Activated T-cell treated with anti-CD3 and anti-CD28 coated beads for 1 hour (primary cell): Measurements from ENCODE around the gene ADRA2A.

Source experiments
- DNase-seq: peaks from one replicate; pipeline ENCODE4 v3.0.0-alpha.2; 2020; ENCODE audit warnings: low read depth

Gene ADRA2A

GRCh38 chr10:111083222-111084095 lies 6.6 kb downstream of the ADRA2A start:
- no peak for DNase-seq

DNA sequence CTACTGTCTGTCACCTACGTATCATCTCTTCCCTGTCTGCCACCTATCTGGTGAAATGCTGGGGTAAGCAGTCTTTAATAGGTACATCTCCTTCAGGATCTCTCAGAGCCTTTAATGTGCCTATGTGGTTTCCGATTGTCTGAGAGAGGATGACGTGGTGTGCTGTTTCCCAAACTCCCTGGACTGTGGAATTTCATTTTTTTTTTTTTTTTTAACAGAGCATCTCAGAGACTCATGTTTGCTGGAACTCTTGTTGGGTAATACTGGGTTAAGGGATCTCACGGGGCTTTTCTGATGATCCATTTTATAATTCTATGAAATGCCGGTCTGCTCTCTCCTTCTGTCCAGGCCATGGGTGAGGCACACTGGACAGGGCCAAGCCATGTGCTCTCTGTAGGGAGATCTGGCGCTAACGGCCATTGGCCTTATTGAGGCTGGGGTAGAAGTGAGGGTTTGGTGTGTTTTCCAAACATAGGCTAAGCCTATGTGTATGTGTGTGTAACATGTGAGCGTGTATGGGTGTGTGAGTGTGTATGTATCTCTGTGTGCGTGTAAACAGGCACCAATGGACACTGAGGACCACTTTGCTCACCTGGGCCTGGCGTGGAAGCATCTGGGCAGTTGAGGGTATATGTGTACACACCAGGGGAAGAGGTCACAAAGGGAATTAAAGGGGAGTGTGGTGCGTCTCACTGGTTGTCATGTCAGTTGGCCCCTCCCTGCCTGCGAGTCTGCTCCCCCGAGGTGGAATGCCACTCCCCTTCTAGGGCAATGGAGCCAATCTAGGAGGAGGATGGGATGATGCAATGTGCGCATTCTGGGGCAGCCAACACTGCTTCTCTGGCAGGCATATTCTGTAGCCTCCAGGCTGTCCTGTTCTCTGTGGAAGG lies 7.8 kb downstream of the ADRA2A start:
- no peak for DNase-seq

GRCh38 chr10:111085690-111086353 lies 9.0 kb downstream of the ADRA2A start:
- no peak for DNase-seq

DNA sequence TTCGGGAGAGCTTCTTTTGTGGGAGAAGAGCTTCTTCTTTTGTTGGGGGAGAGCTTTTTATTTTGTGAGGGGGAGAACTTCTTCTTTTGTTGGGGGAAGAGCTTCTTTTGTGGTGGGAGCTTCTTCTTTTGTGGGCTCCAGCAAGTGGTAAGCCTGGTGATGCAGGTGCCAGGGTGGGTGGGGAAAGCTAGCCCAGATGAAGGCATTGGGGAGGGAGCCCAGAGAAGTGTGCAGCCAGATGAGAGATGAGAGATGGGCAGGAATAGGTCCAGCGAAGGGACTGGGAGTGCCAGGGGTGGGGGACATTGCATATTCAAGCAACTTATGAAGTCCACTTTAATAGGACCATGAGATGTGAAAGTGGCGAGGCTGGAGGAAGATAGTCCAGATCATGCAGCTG lies 9.7 kb downstream of the ADRA2A start:
- no peak for DNase-seq

- no peak for DNase-seq
Measured at GRCh38 chr10:111087331-111087756, 10.5 kb downstream of the ADRA2A start.

- DNase-seq, result no peak
Measured at GRCh38 chr10:111087968-111088505, 11.2 kb downstream of the ADRA2A start.

GRCh38 chr10:111089293-111089692 lies 12.5 kb downstream of the ADRA2A start:
- DNase-seq, result no peak

GRCh38 chr10:111091833-111092232 lies 15.0 kb downstream of the ADRA2A start:
- no peak for DNase-seq

DNA sequence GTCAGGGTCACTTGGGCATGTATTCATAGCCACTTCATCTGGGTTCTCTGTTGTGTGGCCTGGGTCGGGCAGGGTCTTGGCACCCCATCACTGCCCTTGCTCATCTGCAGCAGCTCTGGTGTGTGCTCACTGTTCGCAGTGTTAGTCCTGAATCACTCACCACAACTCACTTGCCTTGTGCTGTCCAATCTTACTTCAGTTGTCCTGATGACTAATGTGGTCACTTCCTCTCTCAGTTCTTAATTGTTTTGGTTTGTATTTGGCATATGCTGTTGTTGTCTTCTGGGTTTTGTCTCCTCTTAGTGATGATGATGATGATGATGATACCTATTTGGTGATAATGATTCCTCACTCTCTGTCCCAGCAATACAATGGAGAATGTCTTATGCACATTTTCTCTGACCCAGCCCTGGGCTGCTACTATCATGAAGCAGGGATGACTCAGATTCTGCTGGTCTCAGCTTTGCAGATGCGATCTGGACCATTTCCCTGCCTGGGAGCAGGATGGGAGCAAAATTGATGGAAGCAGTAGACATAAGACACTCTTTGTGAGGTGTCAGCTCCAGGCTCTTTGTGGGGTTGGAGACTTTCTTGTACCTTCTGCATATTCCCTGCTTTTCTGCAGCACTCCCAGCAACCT lies 17.0 kb downstream of the ADRA2A start:
- DNase-seq, result no peak

DNA sequence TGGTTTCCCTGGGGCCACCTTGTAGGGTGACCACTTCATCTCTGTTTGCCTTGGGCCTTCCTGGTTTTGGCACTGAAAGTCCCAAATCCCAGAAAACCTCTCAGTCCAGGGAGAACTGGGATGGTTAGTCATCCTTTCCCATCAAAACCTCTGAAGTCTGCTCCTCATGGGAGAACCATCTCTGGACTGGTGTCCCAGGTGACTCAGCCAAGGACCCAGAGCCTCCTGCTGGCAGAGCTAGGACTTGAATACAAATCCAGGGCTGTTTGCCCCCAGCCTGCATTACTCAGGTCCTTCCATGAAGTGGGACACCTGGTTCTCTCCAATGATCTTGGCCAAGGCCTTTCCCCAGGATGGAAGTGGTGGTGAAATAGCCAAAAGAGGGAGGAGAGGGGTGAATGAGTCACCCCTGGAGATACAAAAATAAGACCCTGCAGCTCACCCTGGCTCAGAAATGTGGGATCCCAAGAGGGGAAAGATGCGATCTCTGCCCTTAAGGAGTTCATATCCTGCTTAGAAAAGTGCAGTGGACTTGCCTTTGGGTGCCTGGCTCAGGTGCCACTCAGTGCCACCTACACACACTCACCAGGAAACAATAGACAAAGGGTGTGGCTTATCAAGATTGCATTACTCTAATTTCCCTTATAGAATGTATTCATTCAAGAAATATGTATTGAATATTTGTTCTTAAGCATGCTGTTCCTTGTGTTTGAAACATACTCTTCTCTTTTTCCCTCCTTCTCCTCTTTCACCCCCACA lies 22.0 kb downstream of the ADRA2A start:
- DNase-seq, result no peak

- no peak for DNase-seq
Measured at GRCh38 chr10:111100198-111100597, 23.4 kb downstream of the ADRA2A start.

- DNase-seq, result no peak
Measured at GRCh38 chr10:111101796-111102195, 25.0 kb downstream of the ADRA2A start.

DNA sequence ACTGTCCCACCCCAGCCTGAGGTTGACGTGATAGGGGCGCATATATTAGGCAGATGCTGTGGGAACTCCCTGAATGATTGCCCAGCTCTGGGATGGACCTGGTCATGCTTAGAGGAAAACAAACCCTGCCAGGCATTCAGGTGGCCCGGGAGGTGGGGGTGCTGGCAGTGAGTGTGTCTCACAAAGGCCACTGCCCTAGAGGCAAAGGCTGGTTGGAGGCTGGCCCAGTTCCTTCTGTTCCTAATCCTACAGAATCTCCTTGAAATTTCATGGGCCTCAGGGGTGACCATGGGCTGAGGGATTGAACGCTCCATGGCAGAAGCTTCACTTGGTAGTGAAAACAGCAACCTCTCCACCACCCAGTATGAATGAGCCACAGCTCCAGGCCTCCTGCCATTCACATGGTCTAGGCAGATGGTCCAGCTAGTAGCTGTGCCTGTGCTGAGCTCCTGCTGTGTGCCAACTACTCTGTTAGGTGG lies 25.6 kb downstream of the ADRA2A start:
- DNase-seq, result no peak

DNA sequence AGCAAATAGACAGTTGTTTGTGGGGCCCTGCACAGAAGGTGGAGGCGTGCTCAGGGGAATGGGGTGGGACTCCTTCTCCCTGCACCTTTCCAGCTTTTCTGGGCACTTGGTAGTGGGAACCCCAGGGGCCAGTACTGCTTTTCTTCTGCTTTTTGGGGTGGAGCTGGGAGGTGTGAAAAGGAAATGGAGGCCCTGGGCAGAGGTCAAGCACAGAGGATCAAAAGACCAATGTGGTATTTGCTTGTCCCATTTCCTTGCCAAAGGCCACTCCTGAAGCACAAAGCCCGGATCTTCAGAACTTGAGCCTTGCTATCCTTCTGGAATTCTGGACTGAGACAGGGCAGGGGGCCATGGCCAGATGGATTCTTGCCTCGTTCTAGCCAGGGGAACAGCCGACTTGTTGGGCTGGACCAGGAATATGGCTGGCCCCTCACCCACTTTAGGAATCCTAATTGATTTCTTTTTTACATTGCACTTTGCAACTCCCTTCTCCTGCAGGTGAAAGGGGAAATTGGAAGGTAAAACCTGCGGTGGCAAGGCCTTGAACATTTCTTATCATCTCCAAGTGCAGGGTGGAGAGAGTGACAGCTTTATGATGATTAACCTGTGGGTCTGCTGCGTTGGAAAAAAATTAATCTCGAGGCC lies 26.5 kb downstream of the ADRA2A start:
- no peak for DNase-seq

GRCh38 chr10:111104811-111105210 lies 28.0 kb downstream of the ADRA2A start:
- DNase-seq, result no peak

DNA sequence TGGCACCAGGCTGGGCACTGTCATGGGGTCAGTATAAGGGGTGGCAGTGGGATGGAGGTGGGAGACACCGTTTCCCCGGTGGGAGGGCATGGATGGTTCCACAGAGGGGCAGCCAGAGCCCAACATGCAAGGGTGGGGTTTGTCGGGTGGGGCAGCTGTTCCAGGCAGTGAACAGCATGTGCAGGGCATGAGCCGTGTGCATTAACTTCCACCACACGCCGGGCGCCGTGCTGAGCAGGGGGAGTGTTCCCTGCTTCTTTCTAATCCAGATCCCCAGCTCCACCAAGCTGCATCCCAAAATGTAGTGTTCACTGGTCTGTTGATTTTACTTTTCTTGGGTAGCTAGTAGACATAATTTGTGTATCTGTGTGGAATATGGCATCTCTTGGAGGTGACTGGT lies 29.3 kb downstream of the ADRA2A start:
- DNase-seq, result no peak

DNA sequence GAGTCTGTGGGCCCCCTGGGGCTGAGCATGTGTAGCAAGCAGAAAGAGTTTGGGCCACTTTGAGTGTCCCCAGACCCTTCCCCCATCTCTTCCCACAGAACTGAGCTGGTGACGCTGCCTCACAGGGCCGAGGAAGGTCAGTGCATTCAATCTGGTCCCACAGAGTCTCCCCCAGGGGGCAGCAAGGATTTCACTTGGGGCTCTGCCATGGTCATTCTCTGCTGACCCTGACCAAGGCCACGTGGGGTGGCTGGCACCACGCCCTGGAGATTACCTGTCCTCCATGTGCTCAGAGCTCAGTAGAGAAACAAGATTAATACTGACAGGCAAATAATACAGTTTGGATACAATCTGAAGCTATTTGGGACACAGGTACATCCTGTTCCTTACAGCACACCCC lies 30.2 kb downstream of the ADRA2A start:
- DNase-seq, result no peak

DNA sequence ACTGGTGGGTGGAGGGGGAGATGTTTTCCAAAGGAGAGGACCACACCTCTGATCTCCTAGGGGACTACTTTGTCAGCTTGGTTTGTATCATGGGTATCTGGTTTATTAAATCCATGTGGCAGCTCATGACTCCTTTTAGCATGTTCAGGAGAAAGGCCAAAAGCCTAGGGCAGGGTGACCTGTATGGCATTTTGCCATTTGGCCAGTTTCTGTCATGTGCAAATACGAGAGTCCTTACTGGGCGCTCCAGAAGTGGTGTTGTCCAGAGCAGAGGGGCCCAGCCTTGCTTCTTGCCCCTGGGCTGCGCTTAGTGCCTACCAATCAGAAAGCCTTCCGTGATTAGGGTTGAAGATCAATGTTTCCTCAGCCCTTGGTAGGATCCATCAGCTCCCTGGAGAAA lies 31.0 kb downstream of the ADRA2A start:
- DNase-seq, result no peak

DNA sequence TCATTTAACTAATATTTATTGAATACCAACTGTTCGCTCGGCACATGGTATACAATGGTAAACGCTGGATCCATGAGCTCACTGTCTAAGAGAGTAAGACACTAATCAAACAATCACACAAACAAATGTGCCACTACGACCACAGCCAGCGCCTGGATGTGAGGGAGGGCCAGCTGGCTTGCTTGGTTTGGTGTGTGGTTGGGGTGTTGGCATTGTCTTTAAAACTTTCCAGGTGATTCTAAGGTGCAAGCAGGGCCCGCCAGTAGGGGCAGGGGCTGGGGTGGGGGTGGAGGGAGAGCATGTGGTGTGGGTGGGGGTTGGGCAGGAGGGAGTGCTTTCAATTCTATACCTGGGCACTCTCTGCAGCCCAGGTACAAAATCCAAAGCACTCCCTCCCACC lies 31.6 kb downstream of the ADRA2A start:
- DNase-seq, result no peak

DNA sequence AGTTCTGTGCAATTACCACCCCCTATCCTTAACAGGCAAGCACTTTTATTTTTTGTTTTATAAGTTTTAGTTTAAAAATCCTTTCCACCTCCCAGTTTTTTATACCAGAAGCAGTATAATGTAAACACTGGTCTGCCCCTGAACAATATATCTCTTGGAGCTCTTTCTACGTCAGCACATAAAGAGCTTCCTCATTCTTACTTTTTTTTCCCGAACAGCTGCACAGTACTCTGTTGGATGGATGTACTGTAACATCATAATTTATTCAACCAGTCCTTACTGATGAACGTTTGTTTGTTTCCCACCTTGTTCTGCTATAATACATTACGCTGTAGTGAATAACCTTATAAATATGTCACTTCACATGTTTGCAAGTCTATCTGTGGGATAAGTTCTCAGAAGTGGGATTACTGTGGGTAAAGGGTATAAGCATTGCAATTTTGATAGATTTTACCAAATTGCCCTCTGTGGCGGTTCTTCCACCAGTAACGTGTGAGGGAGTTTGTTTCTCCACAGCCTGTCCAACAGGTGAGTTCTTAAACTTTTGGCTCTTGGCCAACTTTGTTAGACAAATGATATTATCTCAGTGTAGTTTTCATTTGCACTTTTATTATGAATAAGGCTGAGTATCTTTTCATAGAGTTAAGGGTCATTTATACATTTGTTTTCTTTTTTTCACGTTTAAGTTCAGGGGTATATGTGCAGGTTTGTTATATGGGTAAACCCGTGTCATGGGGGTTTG lies 32.8 kb downstream of the ADRA2A start:
- DNase-seq, result no peak
